Esophagus (tissue), 2 donors: ENCODE data around the gene GRB10. TPM values are rescaled to one million over a fixed set of nuclear protein-coding genes. Genes with fewer than 3 reads are reported as not detected.
A peak's percentile ranks its signal among the peaks of the same experiment; 100 is the strongest.
"Not testable (repeated sequence)": the region's sequence is repeated elsewhere in the genome, so short reads cannot be mapped to it uniquely, and the experiment has no call there.

Source experiments
- H3K27ac ChIP-seq, 2 donors: one replicate each; pipeline ENCODE4 v1.5.1; 2013; ENCODE audit warnings: low read depth in 2 of 2, mild to moderate bottlenecking in 2 of 2, inconsistent platforms in 1 of 2, low read length in 1 of 2, moderate library complexity in 1 of 2
- H3K27me3 ChIP-seq, 2 donors: one replicate each; pipeline ENCODE4 v1.6.1; 2013; ENCODE audit warnings: low read length in 2 of 2, control low read depth in 1 of 2, mild to moderate bottlenecking in 1 of 2; ENCODE audit not compliant: insufficient read depth in 2 of 2, control insufficient read depth in 1 of 2
- H3K36me3 ChIP-seq, 2 donors: one replicate each; pipeline ENCODE4 v1.6.1; 2013; ENCODE audit warnings: low read length in 1 of 2; ENCODE audit not compliant: control insufficient read depth in 2 of 2, insufficient read depth in 2 of 2
- H3K4me1 ChIP-seq, 2 donors: one replicate each; pipeline ENCODE4 v1.6.1; 2013; ENCODE audit warnings: low read length in 1 of 2; ENCODE audit not compliant: control insufficient read depth in 2 of 2, insufficient read depth in 2 of 2
- H3K4me3 ChIP-seq, 2 donors: one replicate each; pipeline ENCODE4 v1.5.1; 2013; ENCODE audit warnings: low read length in 2 of 2, mild to moderate bottlenecking in 2 of 2, low read depth in 1 of 2, moderate library complexity in 1 of 2
- H3K9me3 ChIP-seq, 2 donors: one replicate each; pipeline ENCODE4 v1.6.1; 2013; ENCODE audit warnings: mild to moderate bottlenecking in 2 of 2, low read depth in 1 of 2, low read length in 1 of 2, moderate library complexity in 1 of 2; ENCODE audit not compliant: control insufficient read depth in 2 of 2, insufficient read depth in 1 of 2
- WGBS, 2 donors: extraction: QIAGEN DNeasy Blood & Tissue Kit; methylation state at CpG; one replicate each; pipeline ENCODE4 v1.1.7; 2013; 5-methylcytosine and 5-hydroxymethylcytosine counted together
- polyA plus RNA-seq, 2 donors: library from polyadenylated mRNA; stranded (reverse); fragments of 200-250 nt; gene quantifications; one replicate each; pipeline ENCODE4 v1.2.3, GENCODE V29; 2013
- donor health status: healthy with polysubstance abuse.
- donor health status: Bipolar disorder and iron deficiency.

The GRB10 gene
- polyA plus RNA-seq, 2 donors = 4.0 to 5.0 TPM

GRCh38 chr7:50739744-50740435 lies 42.8 kb downstream of the GRB10 start:
- Histone ChIP-seq H3K36me3 (no peaks in the 10 kb centered on the region), H3K27ac (peak overlapping the region in 1 of 2 donors; percentile 53), H3K27me3 (no peaks in the 10 kb centered on the region), H3K4me3 (no peak overlapping the region), H3K4me1 (no peaks in the 10 kb centered on the region), H3K9me3 (no peaks in the 10 kb centered on the region)
- 71 to 75% methylated on average over 7 of the region's 7 CpGs for WGBS, 2 donors

GRCh38 chr7:50738932-50739331 lies 43.8 kb downstream of the GRB10 start:
- H3K4me3 ChIP-seq = no peak overlapping the region
- H3K9me3 ChIP-seq = no peaks in the 10 kb centered on the region
- WGBS, 2 donors = 28 to 48% methylated on average over 3 of the region's 3 CpGs
- H3K4me1 ChIP-seq = peaks cover 0 to 4% of the 10 kb centered on the region in 2 donors
- no peak overlapping the region for H3K27ac ChIP-seq
- H3K36me3 ChIP-seq = no peaks in the 10 kb centered on the region
- H3K27me3 ChIP-seq = no peaks in the 10 kb centered on the region

GRCh38 chr7:50735836-50736235 lies 46.9 kb downstream of the GRB10 start:
- not testable (repeated sequence) for H3K36me3 ChIP-seq, H3K27me3 ChIP-seq, H3K9me3 ChIP-seq, H3K27ac ChIP-seq, H3K4me3 ChIP-seq, H3K4me1 ChIP-seq
- 93 to 95% methylated on average over 8 of the region's 8 CpGs for WGBS, 2 donors

- no peak overlapping the region for H3K4me3 ChIP-seq
- no peaks in the 10 kb centered on the region for H3K36me3 ChIP-seq
- H3K9me3 ChIP-seq = no peaks in the 10 kb centered on the region
- H3K27me3 ChIP-seq = no peaks in the 10 kb centered on the region
- H3K4me1 ChIP-seq = peaks cover 0 to 4% of the 10 kb centered on the region in 2 donors
- no peak overlapping the region for H3K27ac ChIP-seq
Measured at GRCh38 chr7:50735333-50735732, 47.4 kb downstream of the GRB10 start.

- no peaks in the 10 kb centered on the region for H3K36me3 ChIP-seq
- no peaks in the 10 kb centered on the region for H3K9me3 ChIP-seq
- no peak overlapping the region for H3K4me3 ChIP-seq
- H3K27me3 ChIP-seq = no peaks in the 10 kb centered on the region
- H3K27ac ChIP-seq = no peak overlapping the region
- H3K4me1 ChIP-seq = peaks cover 0 to 4% of the 10 kb centered on the region in 2 donors
- 91 to 95% methylated on average over 8 of the region's 8 CpGs for WGBS, 2 donors
Measured at GRCh38 chr7:50734246-50734645, 48.5 kb downstream of the GRB10 start.

GRCh38 chr7:50733552-50733951 lies 49.1 kb downstream of the GRB10 start:
- H3K4me3 ChIP-seq = no peak overlapping the region
- no peaks in the 10 kb centered on the region for H3K36me3 ChIP-seq
- 68 to 82% methylated on average over 5 of the region's 5 CpGs for WGBS, 2 donors
- no peaks in the 10 kb centered on the region for H3K27me3 ChIP-seq
- H3K27ac ChIP-seq = no peak overlapping the region
- no peaks in the 10 kb centered on the region for H3K9me3 ChIP-seq
- H3K4me1 ChIP-seq = peaks cover 0 to 4% of the 10 kb centered on the region in 2 donors

GRCh38 chr7:50731703-50732582 lies 50.8 kb downstream of the GRB10 start:
- 86 to 95% methylated on average over 21 of the region's 21 CpGs for WGBS, 2 donors
- H3K4me1 ChIP-seq = peaks cover 0 to 4% of the 10 kb centered on the region in 2 donors
- H3K9me3 ChIP-seq = no peaks in the 10 kb centered on the region
- no peaks in the 10 kb centered on the region for H3K36me3 ChIP-seq
- no peaks in the 10 kb centered on the region for H3K27me3 ChIP-seq
- no peak overlapping the region for H3K4me3 ChIP-seq
- H3K27ac ChIP-seq = no peak overlapping the region

GRCh38 chr7:50730446-50731400 lies 52.0 kb downstream of the GRB10 start:
- no peaks in the 10 kb centered on the region for H3K36me3 ChIP-seq
- no peak overlapping the region for H3K4me3 ChIP-seq
- H3K27me3 ChIP-seq = no peaks in the 10 kb centered on the region
- WGBS, 2 donors = 57 to 60% methylated on average over 12 of the region's 12 CpGs
- H3K27ac ChIP-seq = no peak overlapping the region
- H3K4me1 ChIP-seq = peaks cover 0 to 4% of the 10 kb centered on the region in 2 donors
- H3K9me3 ChIP-seq = no peaks in the 10 kb centered on the region

- H3K4me1 ChIP-seq = peaks cover 0 to 4% of the 10 kb centered on the region in 2 donors
- WGBS, 2 donors = 67 to 73% methylated on average over 5 of the region's 5 CpGs
- H3K9me3 ChIP-seq = no peaks in the 10 kb centered on the region
- no peak overlapping the region for H3K4me3 ChIP-seq
- no peaks in the 10 kb centered on the region for H3K36me3 ChIP-seq
- H3K27ac ChIP-seq = no peak overlapping the region
- H3K27me3 ChIP-seq = no peaks in the 10 kb centered on the region
Measured at GRCh38 chr7:50729962-50730361, 52.7 kb downstream of the GRB10 start.
